HG03097 (cell line): ENCODE data around the gene NFAT5.

ENCODE experiments used
- ATAC-seq: cut with Tn5 transposase; IDR thresholded peaks from one replicate; pipeline ENCODE4 v1.9.1; 2021; ENCODE audit not compliant: unreplicated experiment, low FRiP score

The NFAT5 gene

GRCh38 chr16:69701866-69702265 is 136.1 kb downstream of the NFAT5 start:
- no peak for ATAC-seq

GRCh38 chr16:69703638-69704037 is 137.9 kb downstream of the NFAT5 start:
- no peak for ATAC-seq

GRCh38 chr16:69706256-69706974 is 140.6 kb downstream of the NFAT5 start:
- ATAC-seq: no peak

GRCh38 chr16:69706975-69707340 is 141.2 kb downstream of the NFAT5 start:
- ATAC-seq: no peak

- ATAC-seq: no peak
Measured at GRCh38 chr16:69707920-69708683, 142.3 kb downstream of the NFAT5 start.

GRCh38 chr16:69709456-69710084 is 143.8 kb downstream of the NFAT5 start:
- ATAC-seq: no peak

- ATAC-seq: no peak
Measured at GRCh38 chr16:69711115-69711740, 145.5 kb downstream of the NFAT5 start.

GRCh38 chr16:69712277-69712676 is 146.5 kb downstream of the NFAT5 start:
- no peak for ATAC-seq

- ATAC-seq: no peak
Measured at GRCh38 chr16:69712914-69713581, 147.3 kb downstream of the NFAT5 start.

- no peak for ATAC-seq
Measured at GRCh38 chr16:69717066-69717465, 151.3 kb downstream of the NFAT5 start.

- ATAC-seq: no peak
Measured at GRCh38 chr16:69718111-69718764, 152.5 kb downstream of the NFAT5 start.

GRCh38 chr16:69720822-69721430 is 155.2 kb downstream of the NFAT5 start:
- ATAC-seq: no peak

GRCh38 chr16:69721441-69721957 is 155.7 kb downstream of the NFAT5 start:
- ATAC-seq: no peak

- ATAC-seq: no peak
Measured at GRCh38 chr16:69724414-69724873, 158.7 kb downstream of the NFAT5 start.

GRCh38 chr16:69724981-69725479 is 159.3 kb downstream of the NFAT5 start:
- ATAC-seq: no peak

- ATAC-seq: no peak
Measured at GRCh38 chr16:69725480-69726312, 159.9 kb downstream of the NFAT5 start.

- ATAC-seq: peak; percentile 94
Measured at GRCh38 chr16:69726313-69727060, 160.7 kb downstream of the NFAT5 start, which contains the start of gene NQO1. Gene NQO1 (minus strand): TSS chr16:69726560. CDS start chr16:69726439, 121 bp downstream.

GRCh38 chr16:69727916-69728270 is 162.1 kb downstream of the NFAT5 start:
- ATAC-seq: no peak
